Neutrophil (primary cell): Measurements from ENCODE around the gene PODXL2.
"Not testable (repeated sequence)": the region's sequence is repeated elsewhere in the genome, so short reads cannot be mapped to it uniquely, and the experiment has no call there.

Source experiments
- H3K27ac ChIP-seq: fragments of 200-600 bp; sonication (generic); 2 replicates; pipeline ENCODE4 v1.5.1; 2016; ENCODE audit warnings: mild to moderate bottlenecking, moderate library complexity
- H3K27me3 ChIP-seq: fragments of 200-600 bp; sonication (generic); 2 replicates; pipeline ENCODE4 v1.6.0; 2016; ENCODE audit warnings: mild to moderate bottlenecking
- H3K36me3 ChIP-seq: fragments of 200-600 bp; sonication (generic); 2 replicates; pipeline ENCODE4 v1.5.1; 2017
- H3K4me1 ChIP-seq, 2 experiments: fragments of 200-600 bp in 1 of 2; sonication (generic) in 1 of 2; 1 replicate in 1 of 2; 2 replicates in 1 of 2; pipeline versions ENCODE4 v1.5.1 to v1.6.1; 2013 to 2016; ENCODE audit warnings: low read depth in 1 of 2, low read length in 1 of 2, mild to moderate bottlenecking in 1 of 2, moderate library complexity in 1 of 2; ENCODE audit not compliant: control insufficient read depth in 1 of 2, insufficient read depth in 1 of 2
- H3K4me3 ChIP-seq, 2 experiments: fragments of 200-600 bp in 1 of 2; sonication (generic) in 1 of 2; 1 replicate in 1 of 2; 2 replicates in 1 of 2; pipeline ENCODE4 v1.5.1; 2013 to 2016; ENCODE audit warnings: low read depth in 1 of 2, low read length in 1 of 2, mild to moderate bottlenecking in 1 of 2, moderate library complexity in 1 of 2
- H3K9me3 ChIP-seq: fragments of 200-600 bp; sonication (generic); 2 replicates; pipeline ENCODE4 v1.5.1; 2016
- CTCF ChIP-seq: fragments of 200-600 bp; sonication (generic); IDR thresholded peaks from 2 replicates; pipeline ENCODE4 v1.5.1; 2016; ENCODE audit warnings: antibody characterized with exemption

PODXL2 gene

GRCh38 chr3:127698691-127699415, 69.9 kb downstream of the PODXL2 start:
- no peak overlapping the region for H3K4me3 ChIP-seq
- no peaks in the 10 kb centered on the region for H3K9me3 ChIP-seq
- H3K36me3 ChIP-seq, result no peaks in the 10 kb centered on the region
- TF ChIP-seq CTCF, result no peak
- H3K4me1 ChIP-seq, result peaks cover 24 to 29% of the 10 kb centered on the region in 2 experiments
- H3K27ac ChIP-seq, result no peak overlapping the region
- no peaks in the 10 kb centered on the region for H3K27me3 ChIP-seq

GRCh38 chr3:127699416-127700300, 70.7 kb downstream of the PODXL2 start:
- H3K4me1 ChIP-seq, result peaks cover 24 to 26% of the 10 kb centered on the region in 2 experiments
- H3K27ac ChIP-seq, result no peak overlapping the region
- H3K36me3 ChIP-seq, result no peaks in the 10 kb centered on the region
- H3K9me3 ChIP-seq, result no peaks in the 10 kb centered on the region
- TF ChIP-seq CTCF, result no peak
- no peaks in the 10 kb centered on the region for H3K27me3 ChIP-seq
- no peak overlapping the region for H3K4me3 ChIP-seq

- H3K4me3 ChIP-seq, result no peak overlapping the region
- no peaks in the 10 kb centered on the region for H3K9me3 ChIP-seq
- TF ChIP-seq CTCF, result no peak
- no peaks in the 10 kb centered on the region for H3K27me3 ChIP-seq
- peaks cover 24 to 26% of the 10 kb centered on the region in 2 experiments for H3K4me1 ChIP-seq
- H3K36me3 ChIP-seq, result no peaks in the 10 kb centered on the region
- H3K27ac ChIP-seq, result no peak overlapping the region
Measured at GRCh38 chr3:127700406-127700805, 71.4 kb downstream of the PODXL2 start.

- H3K4me1 ChIP-seq, result peaks cover 20 to 23% of the 10 kb centered on the region in 2 experiments
- no peaks in the 10 kb centered on the region for H3K27me3 ChIP-seq
- TF ChIP-seq CTCF, result no peak
- no peak overlapping the region for H3K4me3 ChIP-seq
- no peaks in the 10 kb centered on the region for H3K36me3 ChIP-seq
- no peak overlapping the region for H3K27ac ChIP-seq
- H3K9me3 ChIP-seq, result no peaks in the 10 kb centered on the region
Measured at GRCh38 chr3:127701280-127701911, 72.4 kb downstream of the PODXL2 start.

- no peaks in the 10 kb centered on the region for H3K27me3 ChIP-seq
- no peak overlapping the region for H3K27ac ChIP-seq
- no peaks in the 10 kb centered on the region for H3K9me3 ChIP-seq
- TF ChIP-seq CTCF, result no peak
- H3K4me3 ChIP-seq, result no peak overlapping the region
- H3K36me3 ChIP-seq, result no peaks in the 10 kb centered on the region
- peaks cover 13 to 15% of the 10 kb centered on the region in 2 experiments for H3K4me1 ChIP-seq
Measured at GRCh38 chr3:127702151-127702578, 73.2 kb downstream of the PODXL2 start.

GRCh38 chr3:127704840-127705239, 75.9 kb downstream of the PODXL2 start:
- H3K4me3 ChIP-seq, H3K27me3 ChIP-seq, H3K27ac ChIP-seq: not testable (repeated sequence)

More at GRCh38 chr3:127704840-127705239, 75.9 kb downstream of the PODXL2 start:
- H3K4me1 ChIP-seq, H3K36me3 ChIP-seq, H3K9me3 ChIP-seq: not testable (repeated sequence)
